Limb (tissue), 2 donors: ENCODE measurements around the gene EPHA3.

Experiments used
- DNase-seq, 2 donors: peaks; one replicate each; pipeline ENCODE4 v3.0.0-alpha.2; 2016; ENCODE audit errors: extremely low spot score in 2 of 2

The EPHA3 gene

DNA sequence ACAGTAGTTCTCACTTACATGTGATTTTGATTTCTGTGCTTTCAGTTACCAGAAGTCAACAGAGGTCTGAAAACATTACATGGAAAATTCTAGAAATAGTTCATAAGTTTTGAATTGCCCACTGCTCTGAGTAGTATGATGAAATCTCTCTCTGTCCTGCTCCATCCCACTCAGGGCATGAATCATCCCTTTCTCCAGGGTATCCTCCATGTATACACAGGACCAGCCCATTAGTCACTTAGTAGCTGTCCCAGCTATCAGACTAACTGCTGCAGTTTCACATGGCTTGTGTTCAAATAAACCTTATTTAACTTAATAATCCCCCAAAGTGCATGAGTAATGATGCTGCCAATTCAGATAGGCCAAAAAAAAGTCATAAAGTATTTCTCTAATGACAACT is 38.6 kb downstream of the EPHA3 start:
- DNase-seq: no peak

DNA sequence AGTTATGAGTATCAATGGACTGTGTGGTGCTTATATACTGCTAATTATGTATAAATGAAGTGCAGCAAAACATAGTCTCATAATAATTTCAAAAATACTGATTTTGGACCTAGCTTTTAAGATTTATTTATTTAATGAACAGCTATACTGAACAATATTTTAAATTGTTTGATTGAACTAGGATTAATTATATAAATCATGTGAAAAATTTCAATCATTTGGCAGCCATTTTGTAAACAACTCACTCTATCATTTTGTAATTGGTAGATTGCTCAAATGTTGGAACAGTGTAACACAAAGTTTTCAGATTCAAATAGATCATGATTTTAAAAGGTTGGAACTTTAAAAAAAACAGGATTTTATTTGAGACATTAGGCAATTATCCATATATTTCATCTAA is 47.0 kb downstream of the EPHA3 start:
- DNase-seq: no peak

DNA sequence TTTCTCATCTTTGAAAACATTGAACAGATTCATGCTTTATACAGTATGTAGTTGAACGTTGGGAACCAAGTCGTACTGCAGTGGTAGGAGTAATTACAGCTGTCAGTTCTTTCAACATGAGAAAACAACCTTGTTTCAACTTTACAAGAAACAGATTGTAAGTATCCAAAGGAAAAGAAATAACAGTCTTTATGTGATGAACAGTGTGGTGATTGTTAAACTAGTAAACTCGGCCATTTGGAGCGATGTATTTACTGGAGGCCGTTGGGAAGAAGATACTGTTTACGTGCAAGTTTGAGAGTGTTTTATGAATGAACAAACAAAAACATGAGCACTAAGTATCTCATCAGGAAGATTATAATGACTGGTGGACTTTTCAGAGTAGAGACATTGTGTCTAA is 48.4 kb downstream of the EPHA3 start:
- no peak for DNase-seq

DNA sequence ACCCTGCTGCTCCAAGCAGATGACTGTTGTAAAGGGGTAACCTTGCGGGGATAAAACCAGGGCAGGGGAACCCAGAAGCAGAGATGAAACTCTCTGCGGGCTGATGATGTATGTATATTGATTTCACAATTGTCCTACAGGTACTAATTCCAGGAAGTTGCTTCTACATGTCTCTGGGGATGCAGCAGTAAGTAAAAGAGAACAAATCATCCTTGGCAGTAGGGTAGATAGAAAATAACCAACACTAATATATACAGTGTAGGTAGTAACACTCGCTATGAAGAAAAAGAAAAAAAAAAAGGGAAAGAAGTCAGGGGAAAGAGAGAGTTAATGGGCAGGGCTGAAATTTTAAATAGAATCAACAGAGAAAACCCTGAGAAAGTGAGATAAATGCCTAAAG is 50.2 kb downstream of the EPHA3 start:
- no peak for DNase-seq

DNA sequence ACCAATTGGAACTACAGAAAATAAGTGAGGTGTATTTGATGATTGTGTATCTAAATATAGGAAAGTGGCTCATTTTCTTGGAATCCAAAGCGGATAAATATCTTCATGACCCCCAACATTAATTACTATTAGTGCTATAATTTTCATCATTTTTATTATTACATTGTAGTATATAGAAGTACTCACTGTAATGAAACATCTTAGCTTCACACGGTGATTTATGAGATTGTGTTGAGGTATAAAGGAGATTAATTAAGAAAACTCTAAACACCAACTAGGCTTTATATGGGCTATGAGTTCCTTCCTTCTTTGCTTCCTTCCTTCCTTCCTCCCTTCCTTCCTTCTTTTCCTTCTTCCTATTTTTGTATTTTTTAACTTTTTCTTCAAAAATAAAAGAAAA is 52.2 kb downstream of the EPHA3 start:
- DNase-seq: no peak

DNA sequence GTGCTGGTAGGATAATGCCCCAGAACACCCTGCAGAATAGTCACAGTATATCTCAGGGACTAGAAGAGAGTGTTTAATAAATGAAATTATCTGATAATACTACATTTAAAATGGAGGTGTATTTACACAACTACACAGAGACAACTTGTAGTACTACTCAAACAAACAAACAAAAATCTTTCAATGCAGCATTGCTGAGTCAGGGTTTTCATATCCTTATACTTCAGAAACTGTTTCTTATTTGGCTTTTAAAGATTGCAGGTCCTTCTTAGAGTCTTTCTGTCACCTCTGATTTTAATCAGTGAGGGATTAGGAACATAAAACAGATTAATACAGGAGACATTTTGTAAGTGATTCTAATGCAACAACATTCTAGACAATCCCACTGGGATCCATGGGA is 57.4 kb downstream of the EPHA3 start:
- no peak for DNase-seq

DNA sequence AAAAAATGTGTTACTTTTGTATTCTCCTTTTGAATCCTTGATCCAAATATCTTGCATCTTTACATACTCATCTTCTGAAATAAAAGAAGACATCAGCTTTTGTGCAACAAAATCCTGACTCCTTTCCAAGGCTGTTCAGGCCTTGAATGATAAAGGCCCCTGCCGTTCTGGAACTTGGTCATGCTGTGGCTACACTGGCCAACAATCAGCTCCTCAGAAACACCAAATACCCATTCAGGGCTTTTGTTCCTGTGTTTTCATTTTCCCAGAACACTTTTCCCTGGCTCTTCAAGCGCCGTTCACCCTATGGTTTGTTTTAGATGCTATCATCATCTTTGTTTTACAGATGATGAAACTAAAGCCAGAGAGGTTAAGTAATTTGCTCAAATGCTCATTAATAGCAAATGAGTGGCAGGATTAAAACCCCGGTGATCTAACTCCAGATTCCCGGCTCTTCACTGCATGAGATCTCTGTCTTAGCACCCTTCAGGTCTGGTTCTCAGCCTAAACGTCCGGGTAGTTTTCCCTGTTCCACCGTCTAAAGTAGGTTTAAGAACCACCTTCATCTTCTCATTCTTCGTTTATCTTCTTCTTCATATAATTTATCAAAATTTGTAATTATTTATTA is 58.3 kb downstream of the EPHA3 start:
- DNase-seq: no peak

DNA sequence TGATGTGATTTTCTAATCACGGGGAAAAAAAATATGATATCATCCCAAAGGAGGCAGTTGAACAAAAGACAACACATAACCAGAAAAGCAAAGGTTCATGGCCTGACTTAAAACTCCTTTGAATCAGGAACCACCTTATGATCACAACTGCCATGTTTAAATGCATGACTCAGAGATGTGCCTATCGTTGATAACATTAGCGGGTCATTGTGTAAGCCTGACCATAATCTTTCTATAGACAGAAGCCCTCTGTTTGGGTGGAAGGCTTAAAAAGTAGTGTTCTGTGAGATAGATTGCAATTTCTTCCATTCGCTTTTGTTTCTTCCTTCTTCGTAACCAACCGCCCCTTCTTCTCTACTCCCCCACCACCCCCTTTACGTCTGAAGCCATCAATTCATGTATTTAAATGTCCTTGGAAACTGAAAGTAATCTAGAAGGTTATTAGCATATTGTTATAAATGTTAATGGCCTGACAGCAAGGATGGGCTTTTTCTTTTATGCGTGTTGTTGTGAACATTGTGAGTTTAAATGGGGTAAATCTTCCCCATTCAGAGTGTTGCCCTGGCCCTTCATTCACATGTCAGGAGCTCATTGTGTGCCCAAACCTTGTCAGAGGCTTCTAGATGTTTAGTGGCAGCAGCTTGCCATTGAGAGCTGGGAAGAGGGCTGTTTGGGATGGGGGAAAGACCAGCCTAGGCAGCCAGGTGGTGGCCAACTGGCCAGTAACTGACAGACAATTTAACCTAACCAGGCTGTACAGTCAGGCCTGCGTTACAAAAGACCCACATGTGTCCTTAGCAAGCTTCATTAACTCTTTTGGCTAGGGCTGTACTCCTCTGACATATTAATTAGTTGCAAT is 64.5 kb downstream of the EPHA3 start:
- DNase-seq: no peak

DNA sequence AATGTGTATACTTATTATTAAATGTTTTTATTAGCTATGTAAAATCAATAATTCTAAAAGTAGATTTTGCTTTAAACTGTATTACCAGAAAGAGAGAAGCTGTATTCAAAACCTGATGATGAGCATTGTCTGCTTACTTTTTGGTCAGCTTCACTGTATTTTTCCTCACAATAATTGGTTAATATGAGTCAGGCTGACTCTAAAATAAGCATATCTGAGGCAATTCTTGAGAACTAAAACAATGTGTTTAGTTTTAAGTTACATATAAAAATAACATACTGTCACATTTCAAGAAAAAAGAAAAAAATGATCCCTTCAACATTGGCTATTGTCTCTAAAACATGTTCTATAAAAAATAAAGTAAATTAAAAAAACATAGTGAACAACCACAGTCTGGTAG is 66.1 kb downstream of the EPHA3 start:
- no peak for DNase-seq

DNA sequence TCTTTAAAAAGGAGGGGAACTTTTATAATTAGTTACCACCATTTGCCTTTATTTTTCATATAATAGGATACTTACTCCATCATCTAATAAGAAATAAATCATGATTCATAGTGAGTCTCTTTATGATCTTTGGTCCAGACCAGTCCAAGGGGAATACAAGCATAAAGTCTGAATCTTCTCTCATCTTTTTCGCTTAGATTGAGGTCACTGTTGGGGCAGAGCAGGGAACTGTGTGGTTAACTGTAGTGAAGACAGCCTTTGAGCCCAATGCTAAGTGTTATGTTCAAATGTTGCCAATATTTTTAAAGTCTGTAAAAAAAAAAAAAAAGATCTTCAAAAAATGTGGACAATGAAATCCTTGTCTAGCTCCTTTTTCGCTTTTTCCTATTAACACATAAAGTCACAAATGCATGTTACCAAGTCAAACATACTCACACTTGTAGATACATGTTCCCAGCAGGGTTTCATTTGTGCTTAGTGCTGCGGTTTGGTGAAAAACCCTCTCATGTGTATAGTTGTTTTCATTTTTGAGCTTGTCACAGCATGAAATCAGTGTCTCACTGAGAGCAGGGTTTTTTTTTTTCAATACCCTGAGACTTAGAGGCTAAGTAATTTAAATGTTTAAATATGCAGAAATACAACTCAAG is 72.1 kb downstream of the EPHA3 start:
- DNase-seq: no peak

DNA sequence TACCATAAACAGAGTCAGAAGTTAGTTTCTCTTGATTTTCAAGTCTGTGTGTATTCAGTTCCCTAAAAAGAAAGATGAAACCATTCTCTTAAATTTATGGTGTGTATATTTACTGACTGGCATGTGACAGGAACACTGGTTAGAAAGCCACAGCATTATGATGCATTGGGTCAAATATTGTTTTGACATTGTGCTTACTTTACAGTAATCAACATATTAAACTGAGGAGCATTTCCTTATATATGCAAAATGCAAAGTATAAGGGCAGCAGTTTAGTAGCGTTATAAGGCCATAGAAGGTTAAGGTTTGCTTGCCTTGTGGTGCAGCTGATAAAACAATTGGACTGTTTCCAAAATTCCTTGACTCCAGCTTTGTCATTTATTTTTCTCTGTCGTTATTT is 72.9 kb downstream of the EPHA3 start:
- no peak for DNase-seq

DNA sequence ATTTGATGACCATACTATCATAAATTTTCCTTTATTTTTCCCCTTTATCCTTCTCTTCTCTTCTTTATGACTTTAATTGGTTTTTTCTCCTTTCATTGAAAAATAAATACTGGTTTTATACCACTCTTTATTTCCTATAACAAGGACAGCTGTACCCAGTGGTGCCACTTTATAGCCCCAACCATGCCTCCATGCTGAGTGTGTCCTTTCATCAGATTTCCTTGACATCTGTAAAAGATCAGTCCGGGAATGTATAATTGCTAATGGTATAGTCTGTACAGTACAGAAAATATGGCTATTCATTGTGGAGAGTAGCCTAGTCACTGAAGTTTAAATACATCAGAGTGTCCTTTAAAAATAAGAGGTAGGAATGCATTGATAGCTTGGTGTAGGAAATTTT is 74.6 kb downstream of the EPHA3 start:
- no peak for DNase-seq

DNA sequence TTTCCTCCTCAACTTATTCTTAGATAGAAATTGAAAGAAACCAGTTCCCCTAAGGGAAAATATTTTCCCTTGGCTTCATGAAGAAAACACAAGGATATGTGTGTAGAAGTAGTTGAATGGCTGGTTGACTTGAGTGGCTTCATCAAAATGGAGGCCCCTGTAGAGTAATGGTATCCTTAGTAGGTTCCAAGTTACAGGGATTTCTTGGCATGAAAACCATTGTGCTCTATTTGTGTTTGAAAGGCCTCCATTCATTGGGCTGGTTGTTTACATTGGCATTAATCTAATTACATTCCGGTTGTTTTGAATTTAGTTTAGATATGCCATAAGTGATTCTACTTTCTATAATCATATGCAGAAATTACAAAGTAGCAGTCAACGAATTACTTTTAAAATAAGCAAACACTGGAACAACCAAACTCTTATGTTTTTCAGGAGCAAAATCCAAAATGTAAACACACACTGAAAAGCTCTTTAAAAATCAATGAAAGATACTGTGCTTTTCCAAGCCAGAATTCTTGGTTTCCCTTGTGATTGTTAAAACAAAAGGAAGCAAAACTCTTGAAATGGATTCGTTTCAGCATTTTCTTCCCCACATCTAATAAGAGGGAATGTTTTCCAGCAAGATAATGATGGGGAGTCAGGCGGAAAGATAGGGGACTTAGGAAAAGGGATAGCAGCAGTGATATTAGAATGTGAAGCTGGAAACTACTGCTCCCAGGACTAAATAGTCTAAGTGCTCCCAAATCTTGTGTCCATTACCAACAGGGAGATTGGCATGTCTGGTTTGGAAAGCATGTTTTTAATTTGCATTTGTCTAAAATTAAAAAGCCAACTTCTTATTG is 77.0 kb downstream of the EPHA3 start:
- no peak for DNase-seq

DNA sequence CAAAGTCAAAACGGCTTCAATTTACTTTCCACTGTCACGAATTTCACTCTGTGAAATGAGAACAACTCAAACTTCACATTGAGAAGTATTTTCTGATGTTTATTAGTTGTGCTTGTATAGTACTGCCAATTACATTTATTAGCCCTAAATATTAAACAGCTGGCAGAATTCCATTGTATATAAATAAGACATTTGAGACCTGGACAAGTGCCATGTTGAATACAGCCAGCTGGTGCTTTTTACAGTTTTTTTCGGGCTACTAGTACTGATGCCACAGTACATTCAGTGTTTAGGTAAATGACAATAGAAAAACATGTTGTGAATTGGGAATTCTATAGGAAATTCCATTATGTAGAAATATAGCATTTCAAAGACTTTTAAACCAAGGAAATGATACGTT is 79.0 kb downstream of the EPHA3 start:
- no peak for DNase-seq

DNA sequence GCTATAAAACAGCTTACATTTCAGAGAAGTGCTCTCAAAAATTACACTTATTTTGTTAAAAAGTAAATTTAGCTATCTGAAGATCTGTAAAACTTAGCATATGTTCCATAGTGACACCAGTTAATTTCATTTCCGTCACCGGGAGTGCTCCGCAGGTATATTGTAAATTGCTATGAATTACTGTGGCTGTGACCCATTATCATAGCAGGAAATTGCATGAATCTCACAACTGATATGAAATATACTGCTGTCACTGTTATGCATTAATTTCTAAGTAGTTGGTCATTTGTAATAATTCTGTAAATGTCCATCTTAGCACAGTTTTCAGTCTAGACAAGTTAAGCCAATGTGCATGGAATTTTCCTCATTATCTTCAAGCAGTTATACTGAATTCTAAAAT is 91.2 kb downstream of the EPHA3 start:
- no peak for DNase-seq

DNA sequence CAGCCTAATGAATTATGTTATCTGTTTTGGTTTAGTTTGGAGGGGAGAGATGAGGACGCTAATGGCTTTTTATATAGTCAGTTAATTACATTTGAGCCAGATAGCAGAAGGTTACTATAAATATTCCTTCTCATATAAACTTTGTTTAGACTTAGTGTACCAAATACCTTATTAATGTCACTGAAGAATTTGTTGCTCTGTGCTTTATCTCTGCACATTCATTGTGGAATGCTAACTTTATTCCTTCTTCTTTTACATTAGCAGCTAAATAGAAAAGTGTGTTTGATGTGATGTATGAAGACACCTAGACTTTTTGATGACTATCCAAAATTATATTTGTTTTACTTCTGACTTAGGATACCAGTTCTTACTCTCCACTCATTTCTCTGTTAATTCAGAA is 105.2 kb downstream of the EPHA3 start:
- DNase-seq: no peak

DNA sequence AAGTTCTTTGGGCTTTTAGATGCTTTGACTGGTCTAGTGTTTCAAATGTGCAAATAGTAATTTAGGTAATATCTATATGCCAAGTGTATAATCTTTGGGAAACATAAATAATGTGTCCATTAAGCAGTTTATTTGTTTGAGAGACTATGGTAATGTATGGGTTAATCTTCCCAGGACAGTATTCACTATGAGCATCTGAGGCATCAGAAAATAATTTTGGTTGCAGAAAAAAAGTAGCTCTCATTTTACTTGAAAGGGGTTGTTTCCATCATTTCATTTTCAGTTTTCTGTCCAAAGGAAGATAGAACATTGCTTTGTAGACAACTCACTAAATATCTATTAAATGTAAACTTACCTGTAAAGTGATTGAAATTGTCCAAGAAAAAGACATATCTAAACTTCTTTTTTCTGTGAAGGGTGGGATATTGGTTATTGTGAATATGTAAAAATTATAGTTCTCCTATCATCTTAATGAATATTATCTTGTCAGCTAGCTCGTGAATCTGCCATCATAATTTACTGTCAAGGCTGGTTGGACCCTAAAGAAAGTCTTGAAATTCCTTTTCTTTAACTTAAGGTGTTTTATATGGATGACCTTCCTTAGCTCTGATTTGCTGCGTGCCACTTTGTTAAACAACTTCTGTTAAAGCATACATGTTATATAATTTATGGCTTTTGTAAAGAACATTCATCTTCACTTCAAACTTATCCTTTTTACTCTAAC is 108.8 kb downstream of the EPHA3 start:
- no peak for DNase-seq

DNA sequence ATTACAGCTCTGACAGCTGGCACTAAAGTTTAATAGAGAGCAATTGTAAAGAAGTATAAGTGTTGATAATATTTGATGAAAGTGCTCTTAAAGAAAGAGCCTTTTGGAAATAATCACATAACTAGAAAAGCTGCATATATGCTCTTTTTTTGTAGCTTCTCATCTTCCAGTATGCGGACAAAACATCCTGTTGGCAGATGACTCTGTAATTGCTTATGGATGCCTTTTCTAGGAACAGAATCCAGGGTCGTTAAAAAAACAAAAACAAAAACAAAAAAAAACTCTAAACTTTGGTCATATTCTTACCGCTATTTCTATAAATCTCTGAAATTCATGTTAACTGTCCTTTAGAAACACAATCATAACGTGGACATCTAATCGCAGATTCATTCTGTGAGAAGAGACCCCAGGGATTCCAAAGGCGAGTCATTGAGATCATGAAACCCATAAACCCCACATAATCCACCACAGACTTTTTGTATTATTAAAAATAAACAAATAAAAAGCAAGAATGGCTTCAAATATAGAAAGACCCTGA is 109.8 kb downstream of the EPHA3 start:
- peak in 1 of 2 donors; percentile 45 for DNase-seq

DNA sequence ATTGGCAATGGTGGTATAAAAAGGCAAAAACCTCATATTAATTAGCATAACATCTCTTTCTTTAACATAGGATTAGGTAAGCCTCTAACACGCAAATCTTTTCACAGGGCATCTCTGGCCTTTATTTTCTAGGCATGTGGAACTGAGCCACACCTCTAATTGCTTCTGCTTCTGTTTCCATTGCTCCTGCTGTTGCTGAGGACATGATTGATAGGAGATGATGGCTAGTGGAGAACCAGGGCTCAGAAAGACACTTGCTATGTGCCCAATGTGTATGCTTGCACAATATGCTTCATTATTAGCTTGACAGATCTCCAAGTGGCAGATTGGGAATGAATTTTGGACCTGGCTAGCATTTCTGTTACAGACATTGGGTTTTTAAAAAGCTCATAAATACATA is 114.5 kb downstream of the EPHA3 start:
- no peak for DNase-seq

DNA sequence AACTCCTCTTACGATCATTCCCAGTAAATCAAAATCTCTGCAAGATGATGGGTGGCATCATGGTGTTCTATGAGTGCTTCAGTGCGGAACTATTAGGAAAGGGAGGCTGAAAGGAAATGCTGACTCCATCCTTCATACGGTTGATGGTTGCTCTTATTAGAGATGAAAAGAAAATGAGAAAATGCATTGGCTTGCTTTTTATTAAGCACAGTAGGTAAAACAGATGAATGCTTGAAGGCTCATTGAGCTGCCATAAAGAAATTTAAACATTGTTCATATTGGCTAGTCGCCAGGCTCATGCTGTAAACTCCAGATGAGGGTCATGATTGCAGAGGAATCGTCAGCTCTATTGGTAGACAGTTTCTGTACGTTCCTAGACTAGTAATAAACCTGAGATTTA is 115.8 kb downstream of the EPHA3 start:
- DNase-seq: no peak

DNA sequence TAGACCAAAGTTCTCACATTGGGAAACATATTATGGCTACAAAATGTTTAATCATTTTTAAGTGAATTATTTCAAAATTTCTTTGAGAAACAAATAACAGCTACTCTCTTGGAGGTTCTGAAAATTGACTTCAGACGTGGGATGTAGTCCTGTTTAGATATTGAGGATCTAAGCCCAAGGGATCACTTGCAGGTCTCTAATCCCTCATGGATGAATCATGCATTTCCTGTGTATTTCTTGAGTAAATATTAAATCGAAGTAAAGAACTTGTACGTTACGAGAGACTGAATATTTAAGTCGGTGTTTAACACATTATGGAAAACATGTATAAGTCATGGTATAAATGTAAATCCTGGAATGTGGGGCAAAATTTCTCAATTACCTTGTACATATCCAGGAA is 119.8 kb downstream of the EPHA3 start:
- no peak for DNase-seq
